Activated T-cell treated with anti-CD3 and anti-CD28 coated beads, Interleukin-2, amount 50 U/mL, for 72 hours (primary cell): Measurements from ENCODE around the gene PHF1. TPM values are rescaled to one million over a fixed set of nuclear protein-coding genes. Genes with fewer than 3 reads are reported as not detected.

Experiments
- ATAC-seq, 2 donors: fragments of 150-1000 bp; cut with Tn5 transposase; replicated peaks in 1 of 2; 2 replicates each; pipeline ENCODE4 v1.10.0; 2021; ENCODE audit warnings: moderate library complexity in 2 of 2, mild to moderate bottlenecking in 1 of 2
- DNase-seq, 2 donors: peaks; one replicate each; pipeline ENCODE4 v3.0.0; 2021 to 2022; ENCODE audit warnings: mixed read lengths in 1 of 2
- H3K27ac Mint-ChIP-seq: one replicate; pipeline ENCODE4 v1.8.0; 2022; ENCODE audit warnings: mild to moderate bottlenecking, moderate library complexity, mixed read lengths
- H3K27me3 Mint-ChIP-seq: one replicate; pipeline ENCODE4 v1.8.0; 2022; ENCODE audit warnings: low read depth, mixed read lengths
- H3K36me3 Mint-ChIP-seq, 2 donors: one replicate each; pipeline ENCODE4 v1.8.0; 2022; ENCODE audit warnings: mixed read lengths in 2 of 2, mild to moderate bottlenecking in 1 of 2; ENCODE audit not compliant: insufficient read depth in 2 of 2
- H3K4me1 Mint-ChIP-seq: one replicate; pipeline ENCODE4 v1.8.0; 2022; ENCODE audit warnings: low read depth, mixed read lengths
- H3K4me3 Mint-ChIP-seq, 2 donors: one replicate each; pipeline ENCODE4 v1.8.0; 2022; ENCODE audit warnings: mild to moderate bottlenecking in 2 of 2, mixed read lengths in 2 of 2, moderate library complexity in 2 of 2
- H3K9me3 Mint-ChIP-seq, 2 donors: one replicate each; pipeline ENCODE4 v1.8.0; 2022; ENCODE audit warnings: mixed read lengths in 2 of 2
- total RNA-seq, 2 donors: library from RNA; stranded (reverse); gene quantifications; one replicate each; pipeline ENCODE4 v1.2.3, GENCODE V29; 2022

Gene PHF1
- total RNA-seq, 2 donors from 2014 or later, result 65.2 to 77.3 TPM

DNA sequence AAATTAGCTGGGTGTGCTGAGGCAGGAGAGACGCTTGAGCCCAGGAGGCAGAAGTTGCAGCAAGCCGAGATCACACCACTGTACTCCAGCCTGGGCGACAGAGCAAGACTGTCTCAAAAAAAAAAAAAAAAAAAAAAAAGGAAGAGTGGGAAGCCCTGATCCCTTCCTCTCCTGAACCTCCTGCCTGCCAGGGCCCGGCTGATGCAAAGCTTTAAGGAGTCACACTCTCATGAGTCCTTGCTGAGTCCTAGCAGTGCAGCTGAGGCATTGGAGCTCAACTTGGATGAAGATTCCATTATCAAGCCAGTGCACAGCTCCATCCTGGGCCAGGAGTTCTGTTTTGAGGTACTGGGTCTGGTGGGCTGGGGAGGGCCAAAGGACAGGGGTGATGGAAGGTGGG, 24.1 kb downstream of the PHF1 start:
- no peak overlapping the region for H3K4me3 Mint-ChIP-seq

DNA sequence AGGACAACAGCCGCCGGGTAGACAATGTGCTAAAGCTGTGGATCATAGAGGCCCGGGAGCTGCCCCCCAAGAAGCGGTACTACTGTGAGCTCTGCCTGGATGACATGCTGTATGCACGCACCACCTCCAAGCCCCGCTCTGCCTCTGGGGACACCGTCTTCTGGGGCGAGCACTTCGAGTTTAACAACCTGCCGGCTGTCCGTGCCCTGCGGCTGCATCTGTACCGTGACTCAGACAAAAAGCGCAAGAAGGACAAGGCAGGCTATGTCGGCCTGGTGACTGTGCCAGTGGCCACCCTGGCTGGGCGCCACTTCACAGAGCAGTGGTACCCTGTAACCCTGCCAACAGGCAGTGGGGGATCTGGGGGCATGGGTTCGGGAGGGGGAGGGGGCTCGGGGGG, 26.9 kb downstream of the PHF1 start:
- H3K27me3 Mint-ChIP-seq, result no peaks in the 10 kb centered on the region
- peaks cover 12 to 16% of the 10 kb centered on the region in 2 donors for H3K36me3 Mint-ChIP-seq
- H3K9me3 Mint-ChIP-seq, result no peaks in the 10 kb centered on the region
- H3K4me1 Mint-ChIP-seq, result peaks cover 12% of the 10 kb centered on the region
- ATAC-seq, result no peak
- no peak overlapping the region for H3K27ac Mint-ChIP-seq
- DNase-seq, result no peak
- H3K4me3 Mint-ChIP-seq, result no peak overlapping the region

More for the DNA sequence above, 24.1 kb downstream of the PHF1 start:
- ATAC-seq (no peak), DNase-seq (no peak)
- Mint-ChIP-seq H3K27ac (no peak overlapping the region), H3K9me3 (no peaks in the 10 kb centered on the region), H3K4me1 (peaks cover 39% of the 10 kb centered on the region), H3K36me3 (peaks cover 8 to 11% of the 10 kb centered on the region in 2 donors), H3K27me3 (no peaks in the 10 kb centered on the region)

DNA sequence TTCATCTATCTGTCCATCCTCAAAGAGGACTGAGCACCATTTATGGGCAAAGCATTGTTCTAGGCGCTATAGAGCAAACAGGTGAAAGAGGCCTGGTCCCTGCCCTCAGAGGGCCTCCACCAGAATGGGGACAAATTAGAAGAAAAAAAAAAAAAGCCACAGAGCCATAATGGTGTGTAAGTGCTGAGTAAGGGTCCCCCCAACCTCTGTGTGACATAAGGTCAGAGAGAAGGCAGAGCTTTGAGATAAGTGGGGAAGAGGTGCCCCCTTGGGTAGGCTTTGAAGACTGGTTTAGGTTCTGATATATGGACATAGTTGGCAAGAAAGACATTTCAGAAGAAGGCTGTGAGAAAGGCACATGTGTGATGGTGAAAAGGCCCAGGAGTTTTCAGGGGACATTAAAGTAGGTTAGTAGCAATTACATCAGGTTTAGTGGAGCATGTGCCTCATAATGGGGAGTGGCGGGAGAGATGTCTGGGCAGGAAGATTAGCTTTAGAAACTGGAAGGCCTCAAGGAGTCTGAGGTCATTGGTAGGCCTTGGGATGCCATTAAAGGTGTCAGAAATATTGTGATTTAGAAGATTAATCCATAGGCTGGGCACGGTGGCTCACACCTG, 28.3 kb downstream of the PHF1 start:
- no peak overlapping the region for H3K4me3 Mint-ChIP-seq
- H3K36me3 Mint-ChIP-seq, result peaks cover 11 to 13% of the 10 kb centered on the region in 2 donors
- peak overlapping the region; percentile 69 for H3K27ac Mint-ChIP-seq
- no peak for ATAC-seq
- H3K4me1 Mint-ChIP-seq, result peaks cover 2% of the 10 kb centered on the region
- no peaks in the 10 kb centered on the region for H3K9me3 Mint-ChIP-seq
- DNase-seq, result no peak
- no peaks in the 10 kb centered on the region for H3K27me3 Mint-ChIP-seq

DNA sequence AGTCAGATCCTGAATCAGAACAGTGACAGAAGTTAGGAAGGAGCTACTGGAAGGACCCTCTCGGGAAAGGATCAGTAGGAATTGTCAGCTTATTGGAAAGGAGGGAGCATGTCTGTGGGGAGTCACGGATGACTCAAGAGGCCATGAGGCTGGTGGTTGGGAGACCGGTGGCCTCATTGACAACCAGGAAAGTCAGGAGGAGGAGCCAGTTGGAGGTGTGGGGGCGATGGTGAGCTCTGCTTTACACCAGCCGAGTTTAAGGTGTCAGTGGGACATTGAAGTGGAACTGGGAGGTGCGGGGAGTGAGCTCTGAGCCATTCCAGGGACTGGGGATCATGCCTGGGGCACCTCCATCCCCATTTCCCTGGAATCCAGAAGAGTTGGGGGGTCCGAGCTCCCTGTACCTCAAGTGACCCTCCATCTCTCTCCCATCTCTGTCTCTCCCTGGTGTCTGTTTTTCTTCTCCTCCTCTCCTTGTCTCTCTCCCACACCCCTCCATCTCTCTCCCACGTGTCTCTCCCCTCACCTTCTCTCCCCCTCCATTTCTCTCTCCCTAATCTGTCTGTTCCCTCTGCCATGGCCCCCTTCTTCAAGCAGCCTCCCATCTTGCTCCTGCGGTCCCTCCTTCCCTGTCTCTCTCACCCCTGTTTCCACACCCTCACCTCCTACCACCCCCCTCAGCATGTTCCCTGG, 29.3 kb downstream of the PHF1 start:
- H3K27me3 Mint-ChIP-seq, result no peaks in the 10 kb centered on the region
- H3K9me3 Mint-ChIP-seq, result no peaks in the 10 kb centered on the region
- H3K27ac Mint-ChIP-seq, result peak overlapping the region; percentile 59
- DNase-seq, result no peak
- H3K36me3 Mint-ChIP-seq, result peaks cover 11 to 13% of the 10 kb centered on the region in 2 donors
- no peaks in the 10 kb centered on the region for H3K4me1 Mint-ChIP-seq
- H3K4me3 Mint-ChIP-seq, result no peak overlapping the region
- no peak for ATAC-seq

DNA sequence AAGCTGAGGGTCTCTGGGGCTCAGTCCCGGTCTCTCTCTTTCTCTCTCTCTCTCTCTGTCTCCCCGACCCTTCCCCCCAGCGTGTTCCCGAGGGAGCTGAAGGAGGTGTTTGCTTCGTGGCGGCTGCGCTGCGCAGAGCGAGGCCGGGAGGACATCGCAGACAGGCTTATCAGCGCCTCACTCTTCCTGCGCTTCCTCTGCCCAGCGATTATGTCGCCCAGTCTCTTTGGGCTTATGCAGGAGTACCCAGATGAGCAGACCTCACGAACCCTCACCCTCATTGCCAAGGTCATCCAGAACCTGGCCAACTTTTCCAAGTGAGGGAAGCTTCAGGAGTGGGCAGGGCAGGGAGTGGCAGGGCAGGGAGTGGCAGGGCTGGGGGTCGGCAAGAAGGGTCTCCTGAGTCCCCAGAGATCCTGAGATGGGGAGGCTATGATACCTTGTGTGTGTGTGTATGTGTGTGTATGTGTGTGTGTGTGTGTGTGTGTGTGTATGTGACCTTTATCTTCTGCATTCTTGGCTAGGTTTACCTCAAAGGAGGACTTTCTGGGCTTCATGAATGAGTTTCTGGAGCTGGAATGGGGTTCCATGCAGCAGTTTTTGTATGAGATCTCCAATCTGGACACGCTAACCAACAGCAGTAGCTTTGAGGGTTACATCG, 30.0 kb downstream of the PHF1 start:
- Mint-ChIP-seq H3K27me3 (no peaks in the 10 kb centered on the region), H3K36me3 (peaks cover 10 to 11% of the 10 kb centered on the region in 2 donors), H3K9me3 (no peaks in the 10 kb centered on the region), H3K27ac (no peak overlapping the region), H3K4me3 (no peak overlapping the region), H3K4me1 (no peaks in the 10 kb centered on the region)
- DNase-seq, result no peak
- no peak for ATAC-seq

DNA sequence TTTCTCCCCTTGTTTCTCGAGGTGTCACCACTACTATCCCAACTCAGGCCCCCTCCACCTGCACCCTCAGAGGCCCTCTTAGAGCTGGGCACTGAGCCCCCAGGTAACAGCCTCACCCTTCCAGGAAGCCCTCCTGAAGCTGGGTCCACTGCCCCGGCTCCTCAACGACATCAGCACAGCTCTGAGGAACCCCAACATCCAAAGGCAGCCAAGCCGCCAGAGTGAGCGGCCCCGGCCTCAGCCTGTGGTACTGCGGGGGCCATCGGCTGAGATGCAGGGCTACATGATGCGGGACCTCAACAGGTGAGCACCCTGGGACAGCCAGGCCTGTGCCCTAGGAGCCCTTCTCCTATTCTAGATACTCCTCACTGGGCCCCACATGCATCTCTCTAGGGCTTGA, 30.6 kb downstream of the PHF1 start:
- H3K27ac Mint-ChIP-seq, result no peak overlapping the region
- no peak for DNase-seq
- no peaks in the 10 kb centered on the region for H3K9me3 Mint-ChIP-seq

DNA sequence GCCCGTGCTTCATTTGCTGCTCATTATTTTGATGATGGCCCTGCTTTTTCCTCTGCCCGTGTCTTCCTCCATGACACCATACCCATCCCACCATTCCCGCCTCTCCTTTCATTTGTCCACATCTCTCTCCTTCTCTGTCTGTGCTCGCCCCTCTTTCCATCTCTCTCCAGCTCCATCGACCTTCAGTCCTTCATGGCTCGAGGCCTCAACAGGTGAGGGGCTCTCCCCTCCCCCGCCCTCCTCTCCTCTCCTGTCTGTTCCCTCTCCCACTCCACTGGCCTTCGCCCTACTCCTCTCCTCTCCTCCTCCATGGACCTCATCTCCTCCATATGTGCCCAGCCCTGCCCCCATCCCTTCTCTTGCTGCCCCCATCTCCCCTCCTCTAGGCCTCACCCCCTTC, 31.5 kb downstream of the PHF1 start:
- H3K9me3 Mint-ChIP-seq, result no peaks in the 10 kb centered on the region
- no peak overlapping the region for H3K27ac Mint-ChIP-seq
- H3K4me1 Mint-ChIP-seq, result no peaks in the 10 kb centered on the region
- DNase-seq, result no peak
- H3K27me3 Mint-ChIP-seq, result no peaks in the 10 kb centered on the region
- peaks cover 9 to 10% of the 10 kb centered on the region in 2 donors for H3K36me3 Mint-ChIP-seq
- ATAC-seq, result no peak
- no peak overlapping the region for H3K4me3 Mint-ChIP-seq

More for the DNA sequence above, 30.6 kb downstream of the PHF1 start:
- no peak for ATAC-seq
- Mint-ChIP-seq H3K4me3 (no peak overlapping the region), H3K4me1 (no peaks in the 10 kb centered on the region), H3K36me3 (peaks cover 10 to 11% of the 10 kb centered on the region in 2 donors), H3K27me3 (no peaks in the 10 kb centered on the region)

DNA sequence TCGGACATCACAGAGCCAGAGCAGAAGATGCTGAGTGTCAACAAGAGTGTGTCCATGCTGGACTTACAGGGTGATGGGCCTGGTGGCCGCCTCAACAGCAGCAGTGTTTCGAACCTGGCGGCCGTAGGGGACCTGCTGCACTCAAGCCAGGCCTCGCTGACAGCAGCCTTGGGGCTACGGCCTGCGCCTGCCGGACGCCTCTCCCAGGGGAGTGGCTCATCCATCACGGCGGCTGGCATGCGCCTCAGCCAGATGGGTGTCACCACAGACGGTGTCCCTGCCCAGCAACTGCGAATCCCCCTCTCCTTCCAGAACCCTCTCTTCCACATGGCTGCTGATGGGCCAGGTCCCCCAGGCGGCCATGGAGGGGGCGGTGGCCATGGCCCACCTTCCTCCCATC, 32.2 kb downstream of the PHF1 start:
- no peaks in the 10 kb centered on the region for H3K27me3 Mint-ChIP-seq
- no peaks in the 10 kb centered on the region for H3K4me1 Mint-ChIP-seq
- H3K4me3 Mint-ChIP-seq, result no peak overlapping the region
- DNase-seq (no peak), ATAC-seq (no peak)
- H3K36me3 Mint-ChIP-seq, result peaks cover 7 to 10% of the 10 kb centered on the region in 2 donors
- H3K9me3 Mint-ChIP-seq, result no peaks in the 10 kb centered on the region
- H3K27ac Mint-ChIP-seq, result peak overlapping the region; percentile 17

DNA sequence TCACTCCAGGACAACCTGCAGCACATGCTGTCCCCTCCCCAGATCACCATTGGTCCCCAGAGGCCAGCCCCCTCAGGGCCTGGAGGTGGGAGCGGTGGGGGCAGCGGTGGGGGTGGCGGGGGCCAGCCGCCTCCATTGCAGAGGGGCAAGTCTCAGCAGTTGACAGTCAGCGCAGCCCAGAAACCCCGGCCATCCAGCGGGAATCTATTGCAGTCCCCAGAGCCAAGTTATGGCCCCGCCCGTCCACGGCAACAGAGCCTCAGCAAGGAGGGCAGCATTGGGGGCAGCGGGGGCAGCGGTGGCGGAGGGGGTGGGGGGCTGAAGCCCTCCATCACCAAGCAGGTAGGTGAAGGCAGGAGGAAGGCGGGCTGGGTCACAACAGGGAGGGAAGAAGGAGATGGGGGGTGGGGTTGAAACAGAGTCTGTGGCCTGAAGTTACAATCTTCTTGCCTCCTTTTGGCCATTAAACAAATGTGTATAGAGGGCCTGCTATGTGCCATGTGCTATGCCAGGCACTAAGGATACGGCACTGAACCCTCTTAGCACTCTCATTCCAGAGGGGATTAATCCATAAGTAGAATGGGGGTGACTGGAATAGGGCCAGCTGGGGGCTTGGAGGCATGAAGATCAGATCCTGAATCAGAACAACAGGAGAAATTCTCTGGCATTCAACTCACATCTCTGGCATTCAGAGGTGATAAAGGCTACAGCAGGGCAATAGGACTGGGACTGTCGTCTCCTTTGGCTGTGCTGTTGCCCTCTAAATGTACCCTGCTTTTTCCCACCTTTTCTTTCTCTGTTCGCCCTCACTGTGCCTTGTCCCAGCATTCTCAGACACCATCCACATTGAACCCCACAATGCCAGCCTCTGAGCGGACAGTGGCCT, 33.0 kb downstream of the PHF1 start:
- DNase-seq (no peak), ATAC-seq (no peak)
- Mint-ChIP-seq H3K9me3 (no peaks in the 10 kb centered on the region), H3K4me3 (no peak overlapping the region), H3K4me1 (peaks cover 6% of the 10 kb centered on the region), H3K27ac (no peak overlapping the region), H3K27me3 (no peaks in the 10 kb centered on the region), H3K36me3 (peaks cover 7 to 11% of the 10 kb centered on the region in 2 donors)

DNA sequence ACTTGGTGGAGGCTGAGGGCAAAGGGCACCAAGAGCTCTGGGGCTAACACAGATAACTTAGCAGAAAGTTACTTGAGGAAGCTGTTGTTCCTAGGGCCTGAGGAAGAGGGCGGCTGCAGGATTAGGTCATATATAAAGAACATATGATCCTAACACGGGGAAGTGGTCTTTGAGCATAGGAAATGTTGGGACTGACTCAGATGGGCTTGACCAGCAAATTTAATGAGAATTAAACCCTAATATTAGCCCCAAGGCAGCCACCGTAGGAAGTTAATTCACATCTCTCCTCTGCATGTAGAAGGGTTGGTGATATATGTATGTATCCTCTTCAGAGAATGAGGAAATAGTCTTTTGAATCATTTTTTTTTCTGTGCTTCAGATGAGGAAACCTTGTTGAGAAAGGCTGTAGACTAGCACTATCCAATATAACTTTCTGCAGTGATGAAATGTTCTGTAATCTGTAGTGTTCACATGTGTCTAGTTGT, 34.3 kb downstream of the PHF1 start:
- peaks cover 7% of the 10 kb centered on the region for H3K4me1 Mint-ChIP-seq
- DNase-seq, result no peak
- no peak overlapping the region for H3K27ac Mint-ChIP-seq
- ATAC-seq, result no peak
- no peaks in the 10 kb centered on the region for H3K27me3 Mint-ChIP-seq
- no peaks in the 10 kb centered on the region for H3K9me3 Mint-ChIP-seq
- no peak overlapping the region for H3K4me3 Mint-ChIP-seq
- peaks cover 5 to 7% of the 10 kb centered on the region in 2 donors for H3K36me3 Mint-ChIP-seq

DNA sequence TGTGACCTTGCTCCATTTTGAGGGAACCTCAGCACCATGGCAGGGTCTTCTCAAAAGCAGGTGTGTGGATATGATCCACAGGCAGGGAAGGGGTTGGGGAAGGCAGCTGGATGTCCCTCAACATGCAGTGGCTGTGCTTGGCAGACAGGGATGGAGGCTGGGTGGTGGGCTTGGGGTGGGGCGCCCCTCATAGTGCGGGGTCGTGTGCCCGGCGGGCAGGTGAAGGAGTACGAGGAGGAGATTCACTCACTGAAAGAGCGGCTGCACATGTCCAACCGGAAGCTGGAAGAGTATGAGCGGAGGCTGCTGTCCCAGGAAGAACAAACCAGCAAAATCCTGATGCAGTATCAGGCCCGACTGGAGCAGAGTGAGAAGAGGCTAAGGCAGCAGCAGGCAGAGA, 35.5 kb downstream of the PHF1 start:
- ATAC-seq (no peak), DNase-seq (no peak)
- H3K4me1 Mint-ChIP-seq, result peaks cover 7% of the 10 kb centered on the region
- no peaks in the 10 kb centered on the region for H3K9me3 Mint-ChIP-seq
- H3K27me3 Mint-ChIP-seq, result no peaks in the 10 kb centered on the region
- peaks cover 0 to 5% of the 10 kb centered on the region in 2 donors for H3K36me3 Mint-ChIP-seq
- H3K4me3 Mint-ChIP-seq, result no peak overlapping the region
- no peak overlapping the region for H3K27ac Mint-ChIP-seq

DNA sequence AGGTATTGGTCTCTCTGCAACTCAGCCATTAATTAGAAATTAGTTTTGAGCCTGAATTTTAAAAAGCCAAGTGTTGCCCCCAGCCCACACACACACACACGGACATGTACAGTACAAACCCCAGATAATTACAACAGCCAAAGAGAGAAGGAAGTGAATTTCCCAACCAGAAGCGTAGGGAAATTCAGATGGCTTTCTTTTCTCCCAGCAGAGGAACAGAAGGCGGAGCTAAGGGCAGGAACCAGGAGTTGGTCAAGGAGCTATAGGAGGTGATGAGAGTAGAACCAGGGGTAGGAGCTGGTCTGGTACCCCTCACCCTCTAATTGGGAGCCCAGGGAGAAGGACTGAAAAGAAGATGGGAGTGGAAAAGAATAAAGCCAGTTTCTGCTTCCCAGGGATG, 39.6 kb downstream of the PHF1 start:
- no peak overlapping the region for H3K27ac Mint-ChIP-seq
- H3K36me3 Mint-ChIP-seq, result peaks cover 1 to 2% of the 10 kb centered on the region in 2 donors
- ATAC-seq, result no peak
- H3K4me1 Mint-ChIP-seq, result peaks cover 30% of the 10 kb centered on the region
- DNase-seq, result no peak
- no peak overlapping the region for H3K4me3 Mint-ChIP-seq
- no peaks in the 10 kb centered on the region for H3K9me3 Mint-ChIP-seq
- H3K27me3 Mint-ChIP-seq, result no peaks in the 10 kb centered on the region

DNA sequence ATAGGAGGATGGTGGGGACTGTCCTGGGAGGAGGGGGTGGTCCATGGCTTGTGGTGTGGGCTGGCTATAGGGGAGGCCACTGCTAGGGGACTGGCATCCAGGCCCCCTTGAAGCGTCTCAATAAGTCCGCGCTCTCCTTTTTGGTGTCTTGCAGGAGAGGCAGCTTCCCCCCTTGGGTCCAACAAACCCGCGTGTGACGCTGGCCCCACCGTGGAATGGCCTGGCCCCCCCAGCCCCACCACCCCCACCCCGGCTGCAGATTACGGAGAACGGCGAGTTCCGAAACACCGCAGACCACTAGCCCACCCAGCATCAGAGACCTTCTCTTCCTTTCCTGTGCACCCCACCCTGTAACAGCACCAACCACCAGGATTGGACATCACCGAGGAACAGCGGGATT, 40.8 kb downstream of the PHF1 start:
- peaks cover 31% of the 10 kb centered on the region for H3K4me1 Mint-ChIP-seq
- H3K4me3 Mint-ChIP-seq, result no peak overlapping the region
- ATAC-seq (no peak), DNase-seq (no peak)
- H3K27me3 Mint-ChIP-seq, result no peaks in the 10 kb centered on the region
- H3K27ac Mint-ChIP-seq, result no peak overlapping the region
- no peaks in the 10 kb centered on the region for H3K9me3 Mint-ChIP-seq
- peaks cover 2% of the 10 kb centered on the region in 2 donors for H3K36me3 Mint-ChIP-seq
